Uterus (tissue), 4 donors: ENCODE data around the gene GART. TPM values are rescaled to one million over a fixed set of nuclear protein-coding genes. Genes with fewer than 3 reads are reported as not detected.
A peak's percentile ranks its signal among the peaks of the same experiment; 100 is the strongest.

Experiments used
- DNase-seq, 2 donors: peaks; one replicate each; pipeline ENCODE4 v3.0.0-alpha.2; 2019 to 2020
- H3K27ac ChIP-seq, 2 donors: fragments of 200-600 bp; sonication (generic); 1 replicate in 1 of 2; 2 replicates in 1 of 2; pipeline ENCODE4 v1.5.1; 2016 to 2018
- H3K27me3 ChIP-seq, 2 donors: fragments of 200-600 bp; sonication (generic); one replicate each; pipeline ENCODE4 v1.5.1; 2018 to 2019; ENCODE audit warnings: control low read depth in 1 of 2
- H3K36me3 ChIP-seq, 2 donors: fragments of 200-600 bp; sonication (generic); one replicate each; pipeline ENCODE4 v1.5.1; 2019; ENCODE audit warnings: control low read depth in 1 of 2
- H3K4me1 ChIP-seq, 2 donors: fragments of 200-600 bp; sonication (generic); one replicate each; pipeline ENCODE4 v1.5.1; 2018 to 2019; ENCODE audit warnings: control low read depth in 1 of 2
- H3K4me3 ChIP-seq, 2 donors: fragments of 200-600 bp; sonication (generic); 1 replicate in 1 of 2; 2 replicates in 1 of 2; pipeline ENCODE4 v1.5.1; 2018 to 2019; ENCODE audit warnings: mild to moderate bottlenecking in 1 of 2
- H3K9me3 ChIP-seq, 2 donors: fragments of 200-600 bp; sonication (generic); one replicate each; pipeline ENCODE4 v1.5.1; 2019; ENCODE audit warnings: control low read depth in 1 of 2
- CTCF ChIP-seq, 4 experiments: fragments of 200-600 bp in 2 of 4; fragments of 450-650 bp in 2 of 4; sonication (generic) in 2 of 4; IDR thresholded peaks; one replicate each; pipeline ENCODE4 v1.5.1; 2016 to 2019; ENCODE audit warnings: antibody characterized with exemption in 4 of 4, mild to moderate bottlenecking in 2 of 4, moderate library complexity in 1 of 4
- POLR2A ChIP-seq, 2 donors: fragments of 450-650 bp; IDR thresholded peaks; one replicate each; pipeline ENCODE4 v1.6.1; 2016; ENCODE audit warnings: antibody characterized with exemption in 2 of 2, mild to moderate bottlenecking in 1 of 2, moderate library complexity in 1 of 2
- intact Hi-C: fragments of 100-400 bp; cut with DNase I; formaldehyde crosslinking; loops from one replicate; pipeline ENCODE4 v1.15.1; 2023; ENCODE audit warnings: low total_unique reads
- total RNA-seq, 4 donors: library from RNA; depleted of rRNA in 3 of 4; stranded (reverse); fragments of >200 nt in 3 of 4; gene quantifications; one replicate each; pipeline versions ENCODE4 v1.1.0 to v1.2.4, GENCODE V29; 2014 to 2023
- donor health status: DM: yes; HTN: yes; CAD: no.

The GART gene
- 100 to 1,000 TPM in 1 of 4 donors, 10 to 100 TPM in 3; 10.5 to 120 (median 36.6) TPM for total RNA-seq

GRCh38 chr21:33541756-33542639 lies at the start of gene GART:
Gene GART (minus strand): TSS chr21:33542117. CDS start chr21:33539315, 2,802 bp downstream.
- intact Hi-C loops = no loop called here
- DNase-seq = peak; percentile 74 to 83
- Histone ChIP-seq H3K4me1 (peaks cover 6 to 9% of the 10 kb centered on the region in 2 donors), H3K36me3 (no peaks in the 10 kb centered on the region), H3K27me3 (no peaks in the 10 kb centered on the region), H3K4me3 (peak within 1 kb of the TSS; percentile 82 to 95), H3K9me3 (no peaks in the 10 kb centered on the region), H3K27ac (peak within 1 kb of the TSS; percentile 99)
- TF ChIP-seq CTCF (IDR thresholded peaks at IDR 0.05) (peak in 1 of 4 experiments; percentile 5), POLR2A (IDR thresholded peaks at IDR 0.05) (peak; percentile 31 to 78)

- no peaks in the 10 kb centered on the region for H3K36me3 ChIP-seq
- no peaks in the 10 kb centered on the region for H3K9me3 ChIP-seq
- peak within 1 kb of the TSS; percentile 77 to 83 for H3K27ac ChIP-seq
- intact Hi-C loops = no loop called here
- peak in 3 of 4 experiments; percentile 11 to 30 (median 26) for TF ChIP-seq CTCF (IDR thresholded peaks at IDR 0.05)
- TF ChIP-seq POLR2A (IDR thresholded peaks at IDR 0.05) = peak; percentile 64 to 72
- no peaks in the 10 kb centered on the region for H3K4me1 ChIP-seq
- peak within 1 kb of the TSS; percentile 44 to 54 for H3K4me3 ChIP-seq
- H3K27me3 ChIP-seq = no peaks in the 10 kb centered on the region
- peak; percentile 71 to 89 for DNase-seq
These were observed 46.8 kb upstream of the GART start, which contains the start of gene DONSON for GRCh38 chr21:33588485-33589335. Gene DONSON (minus strand): TSS chr21:33588684. CDS start chr21:33588641, 43 bp downstream.

- Histone ChIP-seq H3K9me3 (no peaks in the 10 kb centered on the region), H3K27ac (peak overlapping the region; percentile 77 to 83), H3K36me3 (no peaks in the 10 kb centered on the region), H3K4me1 (no peaks in the 10 kb centered on the region), H3K4me3 (peak overlapping the region; percentile 44 to 54), H3K27me3 (no peaks in the 10 kb centered on the region)
- intact Hi-C loops = no loop called here
- peak; percentile 38 to 41 for DNase-seq
- no peak for TF ChIP-seq POLR2A (IDR thresholded peaks at IDR 0.05)
These were observed 46.0 kb upstream of the GART start for GRCh38 chr21:33587792-33588484.

GRCh38 chr21:33586927-33587326 lies 45.0 kb upstream of the GART start:
- no peaks in the 10 kb centered on the region for H3K9me3 ChIP-seq
- no peaks in the 10 kb centered on the region for H3K27me3 ChIP-seq
- TF ChIP-seq CTCF (IDR thresholded peaks at IDR 0.05) = no peak
- TF ChIP-seq POLR2A (IDR thresholded peaks at IDR 0.05) = no peak
- no peaks in the 10 kb centered on the region for H3K4me1 ChIP-seq
- DNase-seq = no peak
- H3K36me3 ChIP-seq = no peaks in the 10 kb centered on the region
- no peak overlapping the region for H3K4me3 ChIP-seq
- intact Hi-C loops = no loop called here
- no peak overlapping the region for H3K27ac ChIP-seq

- Histone ChIP-seq H3K4me1 (no peaks in the 10 kb centered on the region), H3K4me3 (no peak overlapping the region), H3K9me3 (no peaks in the 10 kb centered on the region), H3K27me3 (no peaks in the 10 kb centered on the region), H3K36me3 (no peaks in the 10 kb centered on the region), H3K27ac (no peak overlapping the region)
- intact Hi-C loops = no loop called here
- DNase-seq = no peak
- TF ChIP-seq CTCF (IDR thresholded peaks at IDR 0.05) (no peak), POLR2A (IDR thresholded peaks at IDR 0.05) (no peak)
These were observed 42.5 kb upstream of the GART start for GRCh38 chr21:33584455-33584854.
